Measurements from ENCODE around the gene HPGDS. TPM values are rescaled to one million over a fixed set of nuclear protein-coding genes. Genes with fewer than 3 reads are reported as not detected.

The HPGDS gene
- total and polyA plus RNA-seq, 2 donors (not counting 1 experiment from before 2014, with no cell fraction given) = not detected

GRCh38 chr4:94373752-94374151, 31.1 kb upstream of the HPGDS start:
- intact Hi-C loops (cut with micrococcal nuclease) = no loop called here
- Histone ChIP-seq H3K4me3 (ENCODE audit: control extremely low read depth in 1 of 5, extremely low read depth in 1 of 5, insufficient read depth in 1 of 5, low read depth in 2 of 5, low read length in 4 of 5) (no peak overlapping the region), H3K36me3 (replicated peaks in 1 of 2; ENCODE audit: control extremely low read depth in 1 of 2, control insufficient read depth in 1 of 2, extremely low read depth in 1 of 2, insufficient read depth in 2 of 2, low read length in 1 of 2) (no peaks in the 10 kb centered on the region), H3K4me1 (ENCODE audit: control insufficient read depth in 2 of 2, insufficient read depth in 2 of 2, low read length in 2 of 2) (no peaks in the 10 kb centered on the region), H3K4me2 (replicated peaks; ENCODE audit: low read depth, low read length, poor library complexity, severe bottlenecking) (no peak overlapping the region), H3K9ac (ENCODE audit: low read length) (no peak overlapping the region), H2AFZ (ENCODE audit: insufficient read depth, low read depth, low read length, poor library complexity, severe bottlenecking) (no peak overlapping the region), H3K9me3 (ENCODE audit: control extremely low read depth in 1 of 3, control insufficient read depth in 2 of 3, insufficient read depth in 1 of 3, low read length in 2 of 3) (no peaks in the 10 kb centered on the region), H3K27me3 (replicated peaks in 1 of 4; ENCODE audit: control extremely low read depth in 1 of 4, control insufficient read depth in 3 of 4, insufficient read depth in 4 of 4, low read length in 3 of 4) (no peaks in the 10 kb centered on the region), H3K27ac (ENCODE audit: low read length in 2 of 2) (no peak overlapping the region), H3K79me2 (ENCODE audit: control insufficient read depth, insufficient read depth, low read length) (no peaks in the 10 kb centered on the region), H4K20me1 (ENCODE audit: control insufficient read depth, insufficient read depth, low read length, poor library complexity, severe bottlenecking) (no peaks in the 10 kb centered on the region)
- Mint-ChIP-seq H3K4me3 (no peak overlapping the region), H3K27me3 (peaks cover 20% of the 10 kb centered on the region), H3K27ac (no peak overlapping the region), H3K4me1 (no peaks in the 10 kb centered on the region), H3K9me3 (ENCODE audit: insufficient read depth) (no peaks in the 10 kb centered on the region)
- ATAC-seq (ENCODE audit: low read depth) (no peak), DNase-seq (no peak)
- POLR2A ChIA-PET = no interaction called here
- WGBS (ENCODE audit: insufficient coverage) = 100% methylated on average over 2 of the region's 3 CpGs
- no peak for TF ChIP-seq CTCF (IDR thresholded peaks at IDR 0.05)
- CTCF ChIA-PET = no interaction called here

- no CpG with 5 or more reads among the region's 3 CpGs for WGBS (ENCODE audit: insufficient coverage)
- Mint-ChIP-seq H3K27me3 (peaks cover 20% of the 10 kb centered on the region), H3K27ac (no peak overlapping the region), H3K4me3 (no peak overlapping the region), H3K9me3 (ENCODE audit: insufficient read depth) (no peaks in the 10 kb centered on the region), H3K4me1 (no peaks in the 10 kb centered on the region)
- H3K4me3 ChIP-seq (ENCODE audit: control extremely low read depth in 1 of 5, extremely low read depth in 1 of 5, insufficient read depth in 1 of 5, low read depth in 2 of 5, low read length in 4 of 5) = no peak overlapping the region
- H3K79me2 ChIP-seq (ENCODE audit: control insufficient read depth, insufficient read depth, low read length) = no peaks in the 10 kb centered on the region
- TF ChIP-seq EZH2 (IDR thresholded peaks at IDR 0.05; ENCODE audit: borderline replicate concordance, insufficient read depth, low read depth, low read length, poor library complexity, severe bottlenecking) (no peak), CTCF (IDR thresholded peaks at IDR 0.05) (no peak)
- intact Hi-C loops (cut with micrococcal nuclease) = no loop called here
- no peak overlapping the region for H3K27ac ChIP-seq (ENCODE audit: low read length in 2 of 2)
- H3K9me3 ChIP-seq (ENCODE audit: control extremely low read depth in 1 of 3, control insufficient read depth in 2 of 3, insufficient read depth in 1 of 3, low read length in 2 of 3) = no peaks in the 10 kb centered on the region
- no peak for ATAC-seq (ENCODE audit: low read depth)
- DNase-seq = no peak
- H3K4me1 ChIP-seq (ENCODE audit: control insufficient read depth in 2 of 2, insufficient read depth in 2 of 2, low read length in 2 of 2) = no peaks in the 10 kb centered on the region
- no peaks in the 10 kb centered on the region for H3K36me3 ChIP-seq (replicated peaks in 1 of 2; ENCODE audit: control extremely low read depth in 1 of 2, control insufficient read depth in 1 of 2, extremely low read depth in 1 of 2, insufficient read depth in 2 of 2, low read length in 1 of 2)
- no peaks in the 10 kb centered on the region for H4K20me1 ChIP-seq (ENCODE audit: control insufficient read depth, insufficient read depth, low read length, poor library complexity, severe bottlenecking)
- no peak overlapping the region for H3K9ac ChIP-seq (ENCODE audit: low read length)
- H2AFZ ChIP-seq (ENCODE audit: insufficient read depth, low read depth, low read length, poor library complexity, severe bottlenecking) = no peak overlapping the region
- no peaks in the 10 kb centered on the region for H3K27me3 ChIP-seq (replicated peaks in 1 of 4; ENCODE audit: control extremely low read depth in 1 of 4, control insufficient read depth in 3 of 4, insufficient read depth in 4 of 4, low read length in 3 of 4)
- ChIA-PET POLR2A (no interaction called here), CTCF (no interaction called here)
- H3K4me2 ChIP-seq (replicated peaks; ENCODE audit: low read depth, low read length, poor library complexity, severe bottlenecking) = no peak overlapping the region
Observed at GRCh38 chr4:94372991-94373390, 30.4 kb upstream of the HPGDS start.

Measured in B cell (primary cell).